COLO668 (cell line): Measurements from ENCODE around the gene ABR.
"Not testable (repeated sequence)": the region's sequence is repeated elsewhere in the genome, so short reads cannot be mapped to it uniquely, and the experiment has no call there.

Experiments used
- DNase-seq: peaks from one replicate; lab custom pipeline; 2025; ENCODE audit not compliant: unreplicated experiment; lab: John Stamatoyannopoulos, UW

The ABR gene

GRCh38 chr17:1097972-1098744 lies 81.6 kb downstream of the ABR start:
- DNase-seq: not testable (repeated sequence)

DNA sequence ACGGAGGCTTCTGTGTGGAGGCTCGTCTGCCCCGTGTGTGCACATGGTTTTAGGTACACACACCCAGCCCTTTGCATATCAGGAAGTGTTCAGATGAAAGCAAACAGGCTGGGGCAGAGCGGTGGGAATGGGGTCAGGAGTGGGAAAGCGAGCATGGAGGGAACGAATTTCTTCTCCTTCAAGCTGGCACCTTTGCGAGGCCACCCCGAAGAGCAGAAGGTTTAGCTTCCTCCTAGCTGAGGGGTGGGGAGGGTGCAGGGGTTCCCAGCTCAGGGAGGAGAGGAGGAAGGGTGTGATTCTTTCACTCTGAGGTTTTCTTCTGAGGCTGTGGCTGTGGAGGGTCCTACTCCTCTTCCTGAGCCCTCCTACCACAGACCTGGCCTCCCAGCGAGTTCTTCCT lies 83.6 kb downstream of the ABR start:
- DNase-seq: no peak

DNA sequence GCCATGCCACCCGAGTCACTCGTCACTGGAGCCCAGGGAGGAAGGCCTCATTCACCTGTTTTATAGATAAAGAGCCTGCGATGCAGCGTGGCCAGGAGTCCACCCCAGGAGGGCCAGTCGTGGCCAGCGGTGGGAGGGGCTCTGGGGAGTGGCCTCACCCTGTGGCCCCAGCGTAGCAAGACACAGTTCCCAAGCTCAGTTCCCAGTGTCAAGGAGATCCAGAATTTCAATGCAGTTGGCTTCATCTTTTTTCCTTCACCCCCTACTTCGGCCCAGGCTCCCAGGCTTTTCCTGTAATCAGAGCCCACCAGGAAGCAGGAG lies 84.0 kb downstream of the ABR start:
- DNase-seq: no peak

- no peak for DNase-seq
These were observed 84.5 kb downstream of the ABR start for GRCh38 chr17:1095090-1095852.

DNA sequence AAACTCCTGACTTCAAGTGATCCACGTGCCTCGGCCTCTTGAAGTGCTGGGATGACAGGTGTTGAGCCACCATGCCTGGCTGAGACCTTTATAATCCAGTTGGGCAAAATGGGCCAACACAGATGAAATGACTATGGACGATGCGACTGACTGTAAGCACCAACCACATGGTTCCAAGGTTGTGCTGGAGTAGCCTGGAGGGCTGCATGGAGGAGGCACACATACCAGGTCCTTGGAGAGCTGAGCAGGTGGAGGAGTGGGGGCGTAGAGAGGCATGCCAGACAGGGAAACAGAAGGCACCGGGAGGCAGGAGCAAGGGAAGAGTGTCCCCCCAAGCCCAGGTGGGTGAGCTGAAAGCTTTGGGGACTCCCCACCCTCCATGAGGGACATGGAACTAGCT lies 85.2 kb downstream of the ABR start:
- DNase-seq: no peak

DNA sequence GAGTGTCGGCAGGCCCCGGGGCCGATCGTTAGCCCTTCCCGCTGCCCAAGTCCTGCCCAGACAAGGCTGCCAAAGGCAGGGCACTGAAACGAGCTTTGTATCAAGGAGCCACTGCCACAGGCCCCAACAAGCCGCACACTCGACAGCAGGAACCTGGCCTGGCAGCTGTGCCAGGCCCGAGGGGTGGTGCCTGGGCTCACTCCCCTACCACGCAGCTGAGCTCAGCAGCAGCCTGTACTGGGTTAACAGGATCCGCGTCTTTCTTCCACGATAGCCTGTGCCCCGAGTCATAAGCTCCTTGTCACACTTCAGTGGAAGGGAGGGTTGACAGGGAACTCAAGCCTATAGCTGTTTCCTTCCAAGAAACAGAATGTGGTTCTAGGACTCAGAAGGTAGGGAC lies 87.9 kb downstream of the ABR start:
- DNase-seq: no peak

DNA sequence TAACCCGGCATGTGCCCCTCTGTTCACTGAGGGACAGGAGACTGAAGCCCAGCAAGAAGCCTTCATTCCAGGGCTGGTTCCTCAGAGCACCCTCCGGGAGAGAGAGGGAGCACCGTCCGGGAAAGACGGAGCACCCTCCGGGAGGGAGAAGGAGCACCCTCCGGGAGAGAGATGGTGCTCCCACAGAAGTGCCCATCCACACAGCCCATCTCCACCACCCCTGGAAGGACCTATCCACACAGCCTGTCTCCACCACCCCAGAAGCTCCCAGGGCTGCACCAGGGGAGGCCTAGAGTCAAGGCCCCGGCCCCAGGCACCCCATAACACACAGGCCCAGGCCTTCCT lies 88.6 kb downstream of the ABR start:
- no peak for DNase-seq

GRCh38 chr17:1090465-1091189 lies 89.2 kb downstream of the ABR start:
- DNase-seq: peak; percentile 28

GRCh38 chr17:1089915-1090314 lies 89.9 kb downstream of the ABR start:
- no peak for DNase-seq

DNA sequence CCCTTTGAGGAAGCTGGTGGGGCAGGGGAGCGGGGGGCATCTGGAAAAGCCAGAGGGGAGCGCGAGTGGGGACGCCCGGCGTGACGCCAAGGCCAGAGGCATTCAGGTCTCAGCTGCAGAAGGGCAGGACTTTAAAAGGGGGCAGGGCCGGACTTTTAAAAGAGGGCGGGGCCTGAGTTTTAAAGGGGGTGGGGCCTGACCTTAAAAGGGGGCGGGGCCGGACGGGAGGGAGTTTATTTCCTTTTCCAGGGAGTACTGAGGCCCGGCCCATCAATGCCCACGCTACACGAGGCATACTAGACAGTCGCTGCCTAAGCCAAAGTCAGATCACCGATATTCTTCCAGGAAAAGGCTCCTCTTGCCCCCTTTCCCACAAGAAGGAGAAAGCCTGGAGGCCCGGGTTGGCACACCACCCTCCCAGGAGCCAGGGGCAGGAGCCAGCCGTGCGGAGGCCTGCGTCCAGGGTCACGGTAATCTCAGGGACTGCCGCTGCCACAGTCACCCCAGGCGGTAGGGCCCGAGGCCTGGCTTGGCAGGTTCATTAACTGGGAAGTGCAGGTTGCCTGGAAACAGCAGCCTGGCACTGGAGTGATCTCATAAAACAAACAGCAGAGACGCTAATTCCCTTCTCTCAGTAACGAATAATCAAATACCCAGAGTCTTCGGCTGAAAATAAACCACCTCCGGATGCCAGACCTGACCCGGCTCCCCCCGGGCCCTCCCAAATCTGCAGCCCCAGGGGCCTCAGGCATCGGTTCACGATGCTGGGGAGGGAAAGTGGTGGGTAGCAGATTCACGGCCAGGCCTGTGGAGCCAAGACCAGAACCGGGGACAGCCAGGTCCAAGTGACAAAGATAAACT lies 92.2 kb downstream of the ABR start:
- DNase-seq: peak; percentile 84

GRCh38 chr17:1083451-1084187 lies 96.2 kb downstream of the ABR start:
- no peak for DNase-seq

DNA sequence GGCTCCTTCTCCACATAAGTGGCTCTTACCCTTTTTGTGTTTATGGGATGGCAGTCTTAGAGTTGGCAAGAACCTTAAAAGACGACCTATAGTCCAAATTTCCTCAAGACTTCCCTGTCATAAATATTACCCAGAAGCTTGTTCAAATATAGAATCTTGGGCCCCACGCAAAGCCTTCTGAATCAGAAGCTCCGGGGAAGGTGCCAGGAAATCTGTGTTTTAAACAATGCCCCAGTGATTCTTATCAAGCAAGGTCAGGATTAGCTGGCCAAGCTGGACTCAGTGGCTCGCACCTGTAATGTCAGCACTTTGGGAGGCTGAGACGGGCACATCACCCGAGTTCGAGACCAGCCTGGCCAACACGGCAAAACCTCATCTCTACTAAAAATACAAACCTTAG lies 97.2 kb downstream of the ABR start:
- DNase-seq: no peak

DNA sequence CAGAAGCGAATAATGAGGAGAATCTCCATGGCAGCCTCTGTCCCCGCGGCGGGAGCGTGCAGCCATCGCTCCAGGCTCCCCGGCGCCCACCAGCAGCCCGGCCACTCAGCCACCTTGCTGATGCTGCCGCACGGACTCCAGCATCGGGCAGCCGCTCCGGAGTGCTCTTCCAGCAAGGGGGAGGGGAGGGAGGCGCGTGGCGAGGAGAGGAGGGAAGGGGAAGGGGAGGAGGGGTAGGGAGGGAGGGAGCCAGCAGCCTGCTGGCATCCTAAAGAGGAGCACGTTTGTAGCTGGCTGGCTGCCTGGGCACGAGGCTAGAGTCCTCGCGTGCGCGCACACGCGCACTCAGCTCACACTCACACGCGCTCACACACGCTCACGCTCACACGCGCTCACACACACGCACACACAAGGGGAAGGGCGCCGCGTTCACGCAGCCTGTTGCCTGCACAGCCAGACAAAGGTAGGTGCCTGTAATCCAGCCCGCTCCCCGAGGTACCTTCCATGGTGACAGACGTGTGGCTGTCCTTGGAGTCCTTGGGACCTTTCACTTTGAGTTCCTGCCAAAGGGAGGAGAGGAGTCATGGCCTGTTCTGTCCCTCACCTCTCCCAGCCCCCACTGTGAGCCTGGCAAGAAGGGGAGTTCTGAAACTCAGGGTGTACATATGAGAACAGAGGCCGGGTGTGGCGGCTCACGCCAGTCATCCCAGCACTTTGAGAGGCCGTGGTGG lies 100.8 kb downstream of the ABR start:
- no peak for DNase-seq

- no peak for DNase-seq
These were observed 101.6 kb downstream of the ABR start for GRCh38 chr17:1077986-1078711.

DNA sequence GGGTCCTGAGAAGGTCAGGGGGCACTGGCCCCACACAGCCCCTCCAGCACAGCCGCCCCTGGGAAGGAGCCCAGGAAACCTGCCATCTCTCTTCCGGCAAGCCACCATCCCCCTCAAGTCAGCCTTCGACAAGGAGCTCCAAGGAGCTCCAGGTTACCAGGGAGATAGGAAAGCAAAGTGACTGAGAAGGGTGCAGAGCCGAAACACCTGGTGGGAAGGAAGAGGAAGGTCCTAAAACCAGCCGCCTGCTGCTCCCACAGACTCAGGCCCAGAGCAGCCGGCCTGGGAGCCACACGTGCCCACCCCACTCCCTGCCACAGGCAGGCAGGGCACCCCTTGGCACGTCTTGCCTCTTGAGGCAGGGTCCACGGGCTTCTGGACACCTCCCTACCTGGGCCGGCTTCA lies 102.2 kb downstream of the ABR start:
- no peak for DNase-seq

DNA sequence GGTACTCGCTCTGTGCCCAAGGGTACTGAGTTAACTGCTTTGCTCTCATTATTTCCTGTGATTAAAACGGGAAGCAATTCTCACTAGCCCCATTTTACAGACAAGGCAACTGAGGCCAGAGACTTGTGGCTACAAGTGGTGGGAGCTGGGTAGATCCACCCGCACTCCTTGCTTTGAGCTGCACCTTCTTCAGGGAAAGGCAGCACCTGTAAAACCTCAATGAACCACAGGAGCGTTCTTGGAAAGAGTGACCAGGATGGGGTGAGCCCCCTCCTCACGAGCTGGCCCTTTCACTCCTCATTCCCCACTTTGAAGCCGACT lies 102.8 kb downstream of the ABR start:
- DNase-seq: no peak

DNA sequence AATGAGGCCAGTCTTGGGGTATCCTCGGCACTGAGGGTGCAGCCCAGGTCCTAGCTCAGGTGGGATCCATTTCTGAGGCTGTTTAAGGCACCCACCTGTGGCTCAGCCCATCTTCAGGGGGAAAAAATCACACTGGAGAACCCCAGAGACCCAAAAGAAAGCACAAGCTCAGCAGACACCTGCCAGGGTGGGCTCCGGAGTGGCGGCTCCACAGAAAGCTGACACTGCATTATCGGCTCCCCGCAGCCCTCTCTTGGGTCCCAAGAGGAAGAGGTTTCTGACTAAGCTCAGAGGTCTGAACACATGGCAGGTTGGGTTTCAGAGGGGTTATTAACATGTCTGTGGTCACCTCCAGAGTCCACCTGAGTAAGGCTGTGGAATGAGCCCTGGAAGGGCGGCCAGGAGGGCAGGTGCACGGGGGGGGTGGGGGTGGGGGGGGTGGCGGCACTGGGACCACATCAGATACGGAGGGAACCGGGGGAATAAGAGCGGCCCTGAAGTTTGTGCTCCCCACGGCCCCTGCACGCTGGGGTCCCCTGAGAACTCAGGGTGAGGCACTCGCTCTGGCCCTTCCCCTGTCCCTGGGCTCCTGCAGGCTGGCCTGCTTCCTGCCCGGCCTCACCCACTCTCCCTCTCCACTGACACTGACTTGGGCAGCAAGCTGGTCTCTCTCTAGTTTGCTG lies 103.3 kb downstream of the ABR start:
- no peak for DNase-seq

DNA sequence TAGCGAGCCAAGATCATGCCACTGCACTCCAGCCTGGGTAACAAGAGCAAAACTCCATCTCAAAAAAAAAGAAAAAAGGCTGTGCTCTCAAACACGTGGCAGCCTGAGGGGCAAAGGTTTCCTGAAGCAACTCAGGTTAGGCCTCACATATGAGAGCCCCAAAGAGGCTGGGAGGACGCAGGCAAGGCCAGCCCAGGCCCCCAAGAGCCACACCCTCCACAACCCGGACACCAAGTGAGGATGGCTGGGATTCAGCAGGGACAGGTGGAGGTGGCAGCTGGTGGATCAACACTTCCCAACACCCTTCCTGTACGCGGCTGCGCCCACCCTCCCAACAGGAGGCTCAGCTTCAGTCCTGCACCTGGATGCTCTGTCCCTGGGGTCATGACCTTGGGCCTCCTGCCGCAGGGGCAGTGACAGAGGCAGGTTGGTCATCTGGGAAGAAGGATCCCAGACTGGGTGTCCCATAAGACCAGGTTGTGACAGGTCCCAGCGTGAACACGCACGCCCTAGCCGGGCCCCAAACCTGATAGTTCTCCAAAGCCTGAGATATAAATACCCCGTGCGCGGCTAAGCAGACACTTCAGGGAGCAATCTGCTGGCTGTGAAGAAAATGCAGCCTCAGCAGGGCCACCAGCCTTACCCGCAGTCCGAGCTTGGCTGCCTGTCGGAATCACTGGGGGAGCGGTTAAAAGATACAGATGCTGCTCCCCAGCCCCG lies 104.7 kb downstream of the ABR start:
- peak; percentile 58 for DNase-seq
